Panc1 (cell line): Measurements from ENCODE around the gene WDR93.

Experiments
- POLR2AphosphoS5 ChIP-seq: IDR thresholded peaks from 2 replicates; pipeline ENCODE4 v1.6.1; 2012; ENCODE audit warnings: mild to moderate bottlenecking, low read depth, low read length, moderate library complexity
- TF ChIP-seq, protein P1 (sequence below): fragments of 450-650 bp; IDR thresholded peaks from 2 replicates; pipeline ENCODE4 v1.5.1; 2017; ENCODE audit warnings: mild to moderate bottlenecking

DNA sequence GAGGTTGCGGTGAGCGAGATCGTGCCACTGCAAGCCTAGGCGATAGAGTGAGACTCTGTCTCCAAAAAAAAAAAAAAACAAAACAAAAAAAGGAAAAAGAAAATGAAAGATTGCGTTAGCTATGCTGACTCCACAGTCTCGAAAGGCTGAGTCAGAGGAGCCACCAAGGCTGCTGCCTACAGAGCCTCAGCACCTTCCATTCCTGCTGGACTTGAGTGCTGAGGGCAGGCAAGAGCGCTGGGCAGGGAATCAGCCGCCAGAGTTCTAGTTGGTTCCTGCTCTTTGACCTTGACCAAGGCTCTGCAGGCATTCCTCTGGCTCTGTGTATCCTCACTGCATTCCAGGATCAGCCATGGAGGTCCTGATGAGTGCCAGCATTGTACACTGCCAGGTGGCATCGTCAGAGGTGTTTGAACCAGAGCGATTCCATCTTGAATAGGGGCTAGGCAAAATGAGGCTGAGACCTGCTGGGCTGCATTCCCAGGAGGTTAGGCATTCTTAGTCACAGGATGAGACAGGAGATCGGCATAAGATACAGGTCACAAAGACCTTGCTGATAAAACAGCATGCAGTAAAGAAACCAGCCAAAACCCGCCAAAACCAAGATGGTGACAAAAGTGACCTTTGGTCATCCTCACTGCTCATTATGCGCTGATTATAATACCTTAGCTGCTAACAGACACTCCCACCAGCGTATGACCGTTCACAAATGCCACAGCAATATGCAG is 91.4 kb downstream of the WDR93 start:
- TF ChIP-seq, protein P1, sequence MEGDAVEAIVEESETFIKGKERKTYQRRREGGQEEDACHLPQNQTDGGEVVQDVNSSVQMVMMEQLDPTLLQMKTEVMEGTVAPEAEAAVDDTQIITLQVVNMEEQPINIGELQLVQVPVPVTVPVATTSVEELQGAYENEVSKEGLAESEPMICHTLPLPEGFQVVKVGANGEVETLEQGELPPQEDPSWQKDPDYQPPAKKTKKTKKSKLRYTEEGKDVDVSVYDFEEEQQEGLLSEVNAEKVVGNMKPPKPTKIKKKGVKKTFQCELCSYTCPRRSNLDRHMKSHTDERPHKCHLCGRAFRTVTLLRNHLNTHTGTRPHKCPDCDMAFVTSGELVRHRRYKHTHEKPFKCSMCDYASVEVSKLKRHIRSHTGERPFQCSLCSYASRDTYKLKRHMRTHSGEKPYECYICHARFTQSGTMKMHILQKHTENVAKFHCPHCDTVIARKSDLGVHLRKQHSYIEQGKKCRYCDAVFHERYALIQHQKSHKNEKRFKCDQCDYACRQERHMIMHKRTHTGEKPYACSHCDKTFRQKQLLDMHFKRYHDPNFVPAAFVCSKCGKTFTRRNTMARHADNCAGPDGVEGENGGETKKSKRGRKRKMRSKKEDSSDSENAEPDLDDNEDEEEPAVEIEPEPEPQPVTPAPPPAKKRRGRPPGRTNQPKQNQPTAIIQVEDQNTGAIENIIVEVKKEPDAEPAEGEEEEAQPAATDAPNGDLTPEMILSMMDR: no peak
- no peak for TF ChIP-seq POLR2AphosphoS5
